RWPE1 (cell line): ENCODE measurements around the gene RAPGEF5.

Experiments used
- CTCF ChIA-PET: fragments of 350-600 bp; sonication (Branson Sonifier 250); formaldehyde crosslinking; extraction: SDS; loops from one replicate; lab custom pipeline; 2021; lab: Yijun Ruan, JAX
- POLR2A ChIA-PET: fragments of 400-600 bp; formaldehyde crosslinking; extraction: SDS; loops from one replicate; lab custom pipeline; 2020; ENCODE audit warnings: antibody characterized with exemption; ENCODE audit not compliant: low non-redundant PET; lab: Yijun Ruan, JAX
- DNase-seq: peaks from one replicate; pipeline ENCODE4 v3.0.0; 2012; ENCODE audit warnings: low spot score
- H3K27ac ChIP-seq: fragments of 450-650 bp; 2 replicates; pipeline ENCODE4 v1.5.1; 2017
- CTCF ChIP-seq: fragments of 450-650 bp; conservative IDR thresholded peaks from 2 replicates; pipeline ENCODE4 v1.5.1; 2017; ENCODE audit warnings: low read depth, mild to moderate bottlenecking

RAPGEF5 gene

GRCh38 chr7:22200238-22200637, 156.7 kb downstream of the RAPGEF5 start:
- ChIA-PET CTCF (no interaction called here), POLR2A (no interaction called here)
- no peak for DNase-seq
- TF ChIP-seq CTCF = no peak
- H3K27ac ChIP-seq = no peak overlapping the region

- ChIA-PET POLR2A (interaction anchor here (0.5 kb wide), 1 partner anchor 1539 kb away, joined by 9 read pairs; no protein-coding TSS in a partner anchor), CTCF (interaction anchor here (0.5 kb wide), 1 partner anchor 114 kb away, joined by 3 read pairs; no protein-coding TSS in a partner anchor)
- TF ChIP-seq CTCF = no peak
- no peak overlapping the region for H3K27ac ChIP-seq
- DNase-seq = no peak
Observed at GRCh38 chr7:22197376-22197775, 159.6 kb downstream of the RAPGEF5 start.

GRCh38 chr7:22196429-22196828, 160.5 kb downstream of the RAPGEF5 start:
- ChIA-PET POLR2A (no interaction called here), CTCF (no interaction called here)
- DNase-seq = no peak
- TF ChIP-seq CTCF = no peak
- H3K27ac ChIP-seq = no peak overlapping the region

- H3K27ac ChIP-seq = no peak overlapping the region
- ChIA-PET CTCF (no interaction called here), POLR2A (no interaction called here)
- DNase-seq = no peak
- TF ChIP-seq CTCF = no peak
Observed at GRCh38 chr7:22195397-22196172, 161.4 kb downstream of the RAPGEF5 start.

- POLR2A ChIA-PET = no interaction called here
Observed at GRCh38 chr7:22194658-22195273, 162.2 kb downstream of the RAPGEF5 start.

More at GRCh38 chr7:22194658-22195273, 162.2 kb downstream of the RAPGEF5 start:
- CTCF ChIA-PET = interaction anchor here (0.8 kb wide), 1 partner anchor 384 kb away, joined by 3 read pairs; no protein-coding TSS in a partner anchor
- no peak for DNase-seq
- no peak for TF ChIP-seq CTCF
- no peak overlapping the region for H3K27ac ChIP-seq
